Measurements from ENCODE around the gene LGALS9.

Gene LGALS9

DNA sequence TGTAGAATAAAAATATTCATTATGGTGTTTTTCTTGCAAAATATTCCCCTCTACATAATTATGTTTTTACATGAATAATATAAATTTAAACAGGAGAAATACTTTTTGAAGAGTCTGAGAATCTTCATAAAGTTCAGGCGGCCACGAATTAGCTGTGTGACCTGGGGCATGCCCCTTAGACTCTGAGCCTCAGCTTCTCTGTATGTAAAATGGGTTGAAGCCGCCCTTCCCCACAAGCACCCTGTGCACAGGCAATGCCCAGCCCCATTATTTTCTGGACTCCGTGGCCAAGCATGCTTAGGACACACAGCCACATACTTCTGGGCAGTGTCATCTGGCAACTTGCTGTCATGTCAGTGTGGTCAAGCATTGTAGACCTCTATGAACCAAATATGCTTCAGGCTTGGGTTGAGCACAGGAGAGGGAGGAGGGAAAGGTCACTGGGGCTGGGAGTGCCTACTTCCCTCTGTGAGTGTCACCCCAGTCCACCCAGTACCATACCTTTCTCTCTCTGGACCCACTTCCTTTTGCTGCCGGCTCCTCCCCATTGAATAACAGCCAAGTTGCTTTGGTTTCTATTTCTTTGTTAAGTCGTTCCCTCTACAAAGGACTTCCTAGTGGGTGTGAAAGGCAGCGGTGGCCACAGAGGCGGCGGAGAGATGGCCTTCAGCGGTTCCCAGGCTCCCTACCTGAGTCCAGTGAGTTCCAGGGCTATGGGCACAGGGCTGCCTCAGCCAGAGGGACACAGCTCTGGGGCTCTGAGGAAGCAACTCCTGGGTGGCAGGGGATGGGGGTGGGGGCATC is at the start of gene LGALS9:
TSS of gene LGALS9 (plus strand) at position 582 of the 804 bp plus-strand sequence. CDS start at position 660, 78 bp downstream.
- DNase-seq (ENCODE audit: extremely low read depth in 1 of 2, low read depth in 1 of 2) = peak in 1 of 2 donors; percentile 5

DNA sequence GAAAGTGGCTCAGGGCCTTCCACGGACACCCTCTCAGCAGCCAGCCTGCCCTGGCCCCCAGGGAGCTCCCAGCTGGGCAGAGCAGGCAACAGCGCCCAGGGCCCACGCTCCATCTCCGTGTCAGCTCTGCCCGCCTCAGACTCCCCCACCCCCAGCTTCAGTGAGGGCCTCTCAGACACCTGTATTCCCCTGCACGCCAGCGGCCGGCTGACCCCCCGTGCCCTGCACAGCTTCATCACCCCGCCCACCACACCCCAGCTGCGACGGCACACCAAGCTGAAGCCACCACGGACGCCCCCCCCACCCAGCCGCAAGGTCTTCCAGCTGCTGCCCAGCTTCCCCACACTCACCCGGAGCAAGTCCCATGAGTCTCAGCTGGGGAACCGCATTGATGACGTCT is 48.3 kb upstream of the LGALS9 start:
- DNase-seq (ENCODE audit: extremely low read depth in 1 of 2, low read depth in 1 of 2) = no peak

DNA sequence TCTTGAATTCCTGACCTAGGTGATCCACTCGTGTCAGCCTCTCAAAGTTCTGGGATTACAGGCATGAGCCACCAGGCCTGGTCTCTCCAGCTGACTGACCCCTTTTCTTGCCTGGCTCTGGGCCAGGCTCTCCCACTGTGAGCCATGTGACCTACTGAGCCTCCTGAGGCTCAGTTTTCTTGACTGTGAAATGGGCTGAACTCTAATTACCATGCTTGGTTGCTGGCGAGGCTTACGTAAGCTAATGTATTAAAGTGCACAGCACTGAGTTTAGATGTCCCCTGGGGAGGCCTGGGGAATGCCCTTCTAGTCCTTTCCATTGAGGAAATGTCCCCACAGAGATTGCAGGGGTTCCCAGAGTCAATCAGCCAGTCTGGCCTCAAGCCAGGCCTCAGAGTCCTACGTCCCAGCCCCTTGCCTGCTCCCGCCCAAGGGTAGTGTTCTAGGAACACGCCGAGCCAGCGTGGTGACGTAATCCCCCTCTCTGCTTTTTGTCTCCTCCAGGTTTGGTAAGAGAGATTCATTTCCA is 45.8 kb upstream of the LGALS9 start:
- no peak for DNase-seq (ENCODE audit: extremely low read depth in 1 of 2, low read depth in 1 of 2)

DNA sequence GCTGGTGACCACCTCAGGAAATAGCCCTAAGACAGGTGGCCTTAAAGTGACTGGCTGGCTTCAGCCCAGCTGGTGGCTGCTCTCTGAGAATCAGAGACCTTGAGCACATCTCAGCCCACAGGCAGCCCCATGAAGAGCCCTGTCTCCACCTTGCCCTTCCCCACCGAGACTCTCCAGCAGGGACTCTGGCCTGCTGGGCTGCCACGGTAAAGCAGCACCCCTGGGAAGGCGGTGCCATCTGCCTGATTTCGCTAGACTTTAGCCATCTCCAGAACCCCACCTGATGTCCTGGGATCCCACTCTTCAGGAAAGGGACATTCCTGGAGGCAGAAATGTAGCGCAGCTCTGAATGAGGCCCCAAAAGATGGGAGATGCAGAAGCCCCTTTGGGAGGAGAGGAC is 45.2 kb upstream of the LGALS9 start:
- DNase-seq (ENCODE audit: extremely low read depth in 1 of 2, low read depth in 1 of 2) = no peak

DNA sequence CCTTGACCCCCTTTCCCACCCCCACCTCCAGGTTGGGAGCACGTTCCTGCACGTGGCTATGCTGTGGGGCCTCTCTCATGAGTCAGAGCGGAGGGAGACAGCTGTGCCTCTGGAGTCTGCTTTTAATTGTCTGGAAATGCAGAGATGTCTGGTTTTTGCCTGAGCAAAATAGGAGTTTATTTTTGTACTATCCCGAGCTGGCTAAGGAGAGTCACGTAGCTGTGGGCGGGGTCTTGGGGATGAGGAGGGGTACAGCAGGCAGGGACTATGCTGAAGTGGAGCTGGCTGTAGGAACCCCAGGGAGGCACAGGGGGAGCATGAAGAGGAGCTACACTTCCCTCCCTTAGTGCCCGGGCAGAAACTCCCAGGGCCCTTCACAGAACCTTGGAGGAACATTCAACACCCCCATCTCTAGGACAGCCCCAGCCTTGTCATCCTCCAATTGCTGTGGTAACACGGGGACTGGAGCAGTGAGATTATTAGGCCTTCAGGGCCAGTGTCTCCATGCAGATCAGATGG is 44.7 kb upstream of the LGALS9 start:
- no peak for DNase-seq (ENCODE audit: extremely low read depth in 1 of 2, low read depth in 1 of 2)

DNA sequence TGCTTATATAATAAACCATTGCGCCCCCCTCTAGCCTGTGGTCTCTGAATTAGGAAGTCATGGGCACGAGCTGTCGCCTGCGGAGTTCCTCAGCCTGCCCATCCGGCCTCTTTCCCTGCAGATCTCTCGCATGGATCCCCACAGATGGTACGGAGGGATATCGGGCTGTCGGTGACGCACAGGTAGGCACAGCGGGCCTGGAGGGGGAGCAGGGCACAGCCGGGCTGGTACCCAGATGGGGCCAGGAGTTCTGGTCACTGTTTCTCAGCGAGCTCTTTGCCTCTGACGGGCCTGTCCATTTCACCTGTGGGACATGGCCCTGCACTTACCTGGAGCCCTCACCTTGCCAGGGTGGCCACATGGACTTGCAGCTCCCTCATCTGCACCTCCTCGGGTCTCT is 42.6 kb upstream of the LGALS9 start:
- no peak for DNase-seq (ENCODE audit: extremely low read depth in 1 of 2, low read depth in 1 of 2)

DNA sequence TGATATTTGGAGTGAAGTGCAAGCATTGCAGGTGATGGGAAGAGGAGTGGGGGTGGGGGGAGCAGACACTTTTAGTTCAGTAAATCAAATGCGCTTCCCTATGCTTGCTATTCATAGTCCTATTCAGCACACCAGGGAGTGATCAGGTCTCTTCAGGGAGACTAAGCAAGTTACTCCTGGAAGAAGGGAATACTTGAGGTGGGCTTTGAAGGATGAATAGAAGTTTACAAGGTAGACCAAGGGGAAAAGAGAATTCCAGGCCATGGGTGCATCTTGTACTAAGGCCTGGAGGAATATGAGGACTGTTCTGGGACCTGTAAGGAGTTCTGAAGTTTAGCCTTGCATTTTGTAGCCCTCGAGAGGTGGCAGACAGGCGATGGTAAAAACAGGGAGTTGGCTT is 40.1 kb upstream of the LGALS9 start:
- DNase-seq (ENCODE audit: extremely low read depth in 1 of 2, low read depth in 1 of 2) = no peak

DNA sequence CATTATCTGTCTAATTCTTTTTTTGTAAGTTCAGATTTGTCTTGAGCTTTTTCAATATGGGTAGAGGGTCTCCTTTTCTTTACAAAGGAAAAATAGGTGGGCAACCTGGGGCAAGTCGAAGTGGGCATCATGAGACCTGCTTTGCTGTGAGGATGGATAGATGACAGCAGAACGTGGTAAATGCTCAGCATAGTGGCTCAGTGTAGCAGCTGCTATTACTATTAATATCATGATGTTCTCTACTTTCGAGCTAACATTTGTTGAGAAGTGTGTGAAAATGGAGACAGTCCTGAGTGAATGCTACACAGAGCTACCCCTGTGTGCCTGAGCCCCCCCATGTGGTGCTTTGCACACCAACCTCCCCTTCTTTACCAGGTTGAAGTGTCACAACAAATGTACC is 39.0 kb upstream of the LGALS9 start:
- DNase-seq (ENCODE audit: extremely low read depth in 1 of 2, low read depth in 1 of 2) = no peak

DNA sequence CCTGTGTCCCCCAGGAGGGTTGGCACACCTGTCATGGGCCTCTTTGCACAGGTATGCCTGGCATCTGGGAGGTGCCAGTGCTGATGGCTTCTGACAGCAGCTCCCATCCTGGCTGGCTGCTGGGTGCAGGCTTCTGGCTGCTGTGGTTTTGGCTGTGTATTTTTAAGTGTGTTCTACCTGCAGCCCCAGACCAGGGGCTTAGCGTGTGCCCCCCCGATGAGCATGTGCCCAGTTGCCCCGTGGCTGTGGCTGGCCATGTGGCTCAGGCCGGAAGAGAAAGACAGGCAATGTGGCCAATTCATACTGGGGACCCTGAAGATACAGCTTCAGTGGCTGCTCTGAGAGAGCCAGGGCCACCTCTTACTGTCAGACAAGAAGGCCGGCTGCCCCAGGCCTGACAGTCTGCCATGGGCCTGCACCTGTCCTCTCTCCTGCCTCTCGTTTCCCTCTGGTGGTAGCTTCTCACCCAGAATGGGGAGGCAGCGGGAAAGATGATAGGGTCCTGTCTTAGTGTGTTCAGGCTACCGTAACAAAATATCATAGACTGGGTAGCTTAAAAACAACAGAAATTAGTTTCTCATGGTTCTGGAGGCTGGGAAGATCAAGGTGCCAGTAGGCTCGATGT is 37.6 kb upstream of the LGALS9 start:
- no peak for DNase-seq (ENCODE audit: extremely low read depth in 1 of 2, low read depth in 1 of 2)

DNA sequence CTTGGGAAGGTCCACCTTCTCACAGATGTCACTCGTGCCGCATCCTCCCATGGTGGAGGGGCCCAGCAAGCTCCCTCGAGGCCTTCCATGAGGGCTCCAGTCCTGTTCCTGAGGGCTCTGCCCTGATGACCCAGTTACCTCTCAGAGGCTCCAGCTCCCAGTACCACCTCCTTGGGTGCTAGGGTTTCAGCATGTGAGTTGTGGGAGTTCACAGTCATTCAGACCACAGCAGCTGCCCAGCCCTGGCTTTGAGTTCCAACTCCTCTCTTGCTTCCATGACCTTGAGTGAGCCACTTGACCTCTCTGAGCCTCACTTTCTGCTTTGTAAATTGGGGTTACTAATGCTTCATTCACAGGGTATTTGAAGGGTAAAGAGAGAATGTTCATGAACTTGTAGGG is 37.1 kb upstream of the LGALS9 start:
- no peak for DNase-seq (ENCODE audit: extremely low read depth in 1 of 2, low read depth in 1 of 2)

DNA sequence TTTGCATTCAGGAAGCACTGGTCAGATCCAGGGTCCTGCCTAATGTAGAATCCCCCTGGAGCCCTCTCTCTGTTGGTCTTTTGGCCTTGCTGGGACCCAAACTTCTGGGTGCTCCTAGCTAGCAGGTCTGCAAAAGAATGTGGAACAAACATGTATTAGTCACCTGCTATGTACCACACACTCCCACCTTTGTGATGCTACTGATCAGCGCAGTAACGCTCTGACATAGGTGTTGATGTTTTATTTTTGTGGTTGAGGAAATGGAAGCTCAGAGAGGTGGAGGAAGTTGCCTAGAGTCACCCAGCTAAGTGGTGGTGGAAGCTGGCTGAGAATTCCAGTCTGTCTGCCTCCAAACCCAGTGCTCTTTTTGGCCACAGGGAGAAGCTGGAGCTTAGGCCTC is 35.8 kb upstream of the LGALS9 start:
- DNase-seq (ENCODE audit: extremely low read depth in 1 of 2, low read depth in 1 of 2) = no peak

DNA sequence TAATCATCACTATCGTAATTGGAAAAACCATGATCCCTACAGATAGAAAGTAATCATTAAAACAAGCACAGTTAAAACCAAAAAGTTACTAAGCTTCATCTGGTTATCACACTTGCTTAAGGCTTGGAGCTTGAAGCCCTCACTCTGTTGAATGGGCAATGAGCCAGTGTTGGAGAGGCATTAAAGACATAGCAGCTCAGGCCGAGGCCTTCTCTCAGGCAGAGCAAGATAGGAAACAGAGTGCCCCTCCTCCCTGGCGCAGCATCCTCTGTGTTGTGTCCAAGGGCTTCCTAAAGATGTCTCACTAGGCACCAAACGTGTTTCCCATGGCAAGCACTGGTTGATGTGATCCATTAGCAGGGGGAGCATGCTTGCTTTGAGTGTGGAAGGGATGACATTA is 34.9 kb upstream of the LGALS9 start:
- no peak for DNase-seq (ENCODE audit: extremely low read depth in 1 of 2, low read depth in 1 of 2)

DNA sequence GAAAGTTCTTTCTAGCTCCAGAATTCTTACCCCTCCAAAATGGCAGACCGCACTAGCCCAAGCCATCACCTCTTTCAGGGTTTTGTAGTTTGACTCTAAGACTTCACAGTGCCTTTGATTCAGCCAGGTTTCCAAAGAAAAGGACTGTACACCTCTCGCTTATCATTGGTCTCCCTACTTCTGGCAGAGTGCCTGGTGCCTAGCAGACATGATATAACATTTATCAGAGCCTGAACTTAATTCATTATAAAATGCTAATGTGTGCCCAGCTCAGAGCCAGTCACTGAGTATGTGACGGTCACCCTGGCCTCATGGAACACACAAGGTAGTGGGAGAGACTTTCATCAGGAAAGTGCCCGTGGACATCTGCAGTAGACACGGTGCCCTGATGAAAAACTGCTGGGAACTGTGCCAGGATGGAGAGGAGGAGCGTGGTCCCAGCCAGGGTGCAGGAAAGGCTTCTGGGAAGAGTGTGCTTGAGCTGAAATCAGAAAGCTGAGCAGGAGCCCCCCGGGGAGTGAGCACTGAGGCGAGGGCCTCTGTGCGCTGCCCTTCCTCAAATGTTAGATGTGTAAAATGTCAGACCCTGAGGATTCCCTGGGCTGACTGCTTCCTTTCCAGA is 34.3 kb upstream of the LGALS9 start:
- DNase-seq (ENCODE audit: extremely low read depth in 1 of 2, low read depth in 1 of 2) = no peak

DNA sequence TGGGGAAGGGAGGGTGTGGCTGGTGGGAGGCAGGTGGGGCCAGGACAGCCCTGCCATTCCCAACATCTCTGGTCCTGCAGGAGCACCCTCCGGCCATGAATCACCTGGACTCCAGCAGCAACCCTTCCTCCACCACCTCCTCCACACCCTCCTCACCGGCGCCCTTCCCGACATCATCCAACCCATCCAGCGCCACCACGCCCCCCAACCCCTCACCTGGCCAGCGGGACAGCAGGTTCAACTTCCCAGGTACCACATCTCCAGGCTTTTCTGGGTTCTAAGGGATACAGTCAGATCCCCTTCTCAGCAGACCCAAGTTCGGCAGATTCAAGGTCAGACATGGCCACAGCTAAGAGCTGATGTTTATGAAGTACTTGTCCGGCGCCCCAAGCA is 33.8 kb upstream of the LGALS9 start:
- DNase-seq (ENCODE audit: extremely low read depth in 1 of 2, low read depth in 1 of 2) = no peak

DNA sequence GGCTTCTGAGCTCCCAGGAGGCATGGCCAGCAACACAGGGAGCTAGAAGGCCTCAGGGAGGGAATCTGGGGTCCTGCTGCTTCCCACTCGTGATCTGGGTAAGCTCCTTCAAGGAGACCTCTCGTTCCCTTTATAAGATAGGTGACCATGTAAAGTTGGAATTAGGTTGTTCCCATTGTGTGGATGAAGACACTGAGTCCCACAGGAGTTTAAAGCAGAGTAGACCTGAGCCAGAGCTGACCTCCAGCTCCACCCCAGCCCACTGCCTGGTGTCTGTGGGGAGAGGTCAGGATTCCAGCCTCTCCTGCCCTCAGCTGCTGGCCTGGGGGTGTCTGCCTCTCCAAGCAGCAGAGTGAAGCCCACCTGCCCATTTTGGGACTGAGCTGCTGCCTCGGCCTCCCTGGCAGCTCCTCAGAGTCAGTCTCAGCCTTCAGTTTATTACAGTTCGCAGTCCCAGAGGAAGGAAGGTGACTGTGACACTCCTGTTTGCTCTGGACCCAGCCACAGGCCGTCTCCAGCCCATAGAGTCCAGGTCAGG is 33.1 kb upstream of the LGALS9 start:
- DNase-seq (ENCODE audit: extremely low read depth in 1 of 2, low read depth in 1 of 2) = no peak

DNA sequence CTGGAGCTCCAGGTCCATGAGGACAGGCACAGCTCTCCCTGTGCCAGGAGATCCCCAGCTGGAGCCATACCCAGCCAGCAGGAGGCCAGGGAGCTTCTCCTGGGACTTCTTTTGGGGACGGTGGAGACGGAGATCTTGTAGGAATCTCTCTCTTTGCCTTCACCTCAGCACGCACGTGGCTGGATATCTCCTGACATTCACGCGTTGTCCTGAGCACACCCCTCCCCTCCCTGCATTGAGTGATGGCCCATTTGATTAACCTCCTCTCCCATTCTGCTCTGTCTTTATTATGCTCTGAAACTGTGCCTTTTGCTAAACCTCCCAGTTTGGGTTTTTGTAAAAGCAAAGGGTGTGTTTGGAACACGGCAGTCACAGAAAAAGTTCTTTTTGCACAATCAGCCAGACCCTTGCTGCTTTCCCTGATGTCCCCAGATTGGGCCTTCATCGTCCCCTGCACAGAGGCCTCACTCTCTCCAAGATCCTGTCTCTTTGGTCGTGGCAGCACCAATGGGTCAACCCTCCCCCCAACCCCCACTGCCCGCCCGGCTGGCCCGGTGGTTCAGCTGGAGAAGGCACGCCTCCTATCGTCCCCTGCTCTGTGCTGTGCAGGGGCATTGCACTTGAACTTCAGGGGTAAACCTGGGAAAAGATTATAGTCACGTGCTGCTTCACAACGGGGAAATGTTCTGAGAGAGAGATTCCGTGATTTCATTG is 32.5 kb upstream of the LGALS9 start:
- no peak for DNase-seq (ENCODE audit: extremely low read depth in 1 of 2, low read depth in 1 of 2)

DNA sequence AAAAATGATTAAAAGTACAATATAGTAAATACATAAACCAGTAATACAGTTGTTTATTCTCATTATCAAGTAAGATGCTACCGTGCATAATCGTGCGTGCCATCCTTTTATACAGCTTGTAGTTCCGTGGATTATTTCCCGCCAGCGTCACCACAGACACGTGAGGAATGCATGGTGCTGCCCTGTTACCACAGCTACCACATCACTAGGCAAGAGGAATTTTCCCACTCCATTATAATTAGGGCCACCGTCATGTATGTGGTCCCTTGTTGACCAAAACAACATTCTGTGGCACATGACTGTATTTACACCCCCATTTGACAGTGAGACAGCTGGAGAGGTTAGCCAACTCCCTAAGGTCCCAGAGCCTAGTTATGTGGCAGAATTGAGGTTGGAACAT is 30.5 kb upstream of the LGALS9 start:
- no peak for DNase-seq (ENCODE audit: extremely low read depth in 1 of 2, low read depth in 1 of 2)

DNA sequence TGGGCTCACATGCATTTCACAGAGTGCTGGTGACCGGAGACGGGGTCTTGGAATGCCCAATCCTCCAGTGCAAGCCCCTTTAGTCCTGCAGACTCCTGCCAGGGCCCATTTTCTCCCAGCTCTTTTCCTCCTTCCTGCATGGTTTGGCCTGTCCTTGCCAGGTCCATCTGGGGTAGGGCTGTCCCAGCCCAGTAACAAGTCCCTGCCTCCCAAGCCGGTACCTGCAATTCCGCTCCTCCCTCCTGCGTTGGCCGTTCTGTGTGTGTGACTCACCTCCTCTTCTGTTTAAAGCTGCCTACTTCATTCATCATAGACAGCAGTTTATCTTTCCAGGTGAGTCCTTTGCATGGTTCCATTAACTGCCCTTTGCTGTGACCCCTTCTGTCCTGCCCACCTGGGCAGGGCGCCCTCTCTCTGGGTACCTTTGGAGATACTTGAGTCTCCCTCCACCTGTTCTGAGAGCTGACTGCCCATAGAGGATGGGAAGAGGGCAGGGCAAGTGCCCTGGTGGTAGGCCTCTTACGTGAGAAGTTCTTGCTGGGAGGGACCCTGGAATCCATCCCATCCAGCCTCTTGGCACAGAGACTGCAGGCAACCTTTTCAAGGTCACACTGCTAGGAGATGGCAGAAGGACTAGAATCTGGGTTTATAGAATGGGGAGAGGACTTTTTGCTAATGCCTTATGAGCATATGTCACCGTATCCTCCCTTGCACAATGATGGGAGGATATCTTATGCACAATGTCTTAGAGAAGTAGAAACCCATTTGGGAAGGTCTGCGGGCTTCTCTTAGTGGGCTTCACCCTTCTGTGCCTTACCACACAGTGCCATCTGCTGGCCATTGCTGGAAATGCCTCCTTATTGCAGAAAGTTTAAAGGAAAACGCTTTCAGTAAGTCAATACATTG is 29.7 kb upstream of the LGALS9 start:
- DNase-seq (ENCODE audit: extremely low read depth in 1 of 2, low read depth in 1 of 2) = peak; percentile 62 to 80

DNA sequence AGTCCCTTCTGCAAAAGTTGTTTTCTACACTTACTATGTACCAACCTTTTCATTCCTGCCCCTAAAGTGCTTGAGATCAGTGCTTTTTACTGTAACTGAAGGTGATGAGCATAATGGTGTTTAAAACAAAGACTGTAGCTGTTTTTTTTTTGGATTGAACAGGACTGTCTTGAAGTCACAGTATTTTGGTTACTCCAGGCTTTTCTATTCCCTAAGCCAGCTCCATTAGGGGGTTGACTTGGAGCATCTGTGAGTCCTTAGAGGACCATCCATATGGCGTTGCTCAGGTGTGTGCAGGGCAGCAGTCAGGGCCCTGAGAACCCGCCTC is 29.0 kb upstream of the LGALS9 start:
- no peak for DNase-seq (ENCODE audit: extremely low read depth in 1 of 2, low read depth in 1 of 2)

All from activated CD8-positive, alpha-beta memory T cell treated with anti-CD3 and anti-CD28 coated beads for 1 hour (primary cell).